H54 (cell line): ENCODE data around the gene HSPA14.
"Not testable (repeated sequence)": the region's sequence is repeated elsewhere in the genome, so short reads cannot be mapped to it uniquely, and the experiment has no call there.

Experiments used
- DNase-seq: peaks from one replicate; pipeline ENCODE4 v3.0.0; 2011; ENCODE audit warnings: low spot score, mixed read lengths; ENCODE audit not compliant: insufficient read length
- FAIRE-seq: peaks from 3 replicates; lab custom pipeline; 2011; peaks lifted over from hg19 to GRCh38; lab: Jason Lieb, UNC
- POLR2A ChIP-seq: IDR thresholded peaks from 2 replicates; pipeline ENCODE4 v1.6.1; 2011; ENCODE audit warnings: low read depth, mild to moderate bottlenecking, low read length

The HSPA14 gene

DNA sequence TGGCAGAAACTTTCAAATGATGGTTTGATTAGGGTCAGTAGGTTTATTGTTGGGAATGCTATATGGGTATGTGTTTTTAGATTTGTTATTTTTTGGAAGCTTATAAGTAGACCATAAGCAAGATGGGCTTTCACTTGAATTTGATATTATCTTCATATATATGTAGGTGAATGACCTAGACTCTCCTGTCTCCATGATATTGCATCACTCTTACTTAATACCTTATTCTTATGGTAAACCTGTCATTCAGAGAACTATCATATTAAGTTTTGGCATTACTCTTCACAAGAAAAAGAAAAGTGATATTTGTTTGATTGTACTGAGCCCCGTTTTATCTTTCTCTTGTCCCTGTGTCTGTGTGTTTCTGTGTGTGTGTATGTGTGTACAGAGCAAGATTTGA lies 17.3 kb downstream of the HSPA14 start:
- FAIRE-seq = no peak
- TF ChIP-seq POLR2A = no peak
- no peak for DNase-seq

GRCh38 chr10:14858338-14858960 lies 20.3 kb downstream of the HSPA14 start:
- DNase-seq (no peak), FAIRE-seq (no peak)
- TF ChIP-seq POLR2A = no peak

DNA sequence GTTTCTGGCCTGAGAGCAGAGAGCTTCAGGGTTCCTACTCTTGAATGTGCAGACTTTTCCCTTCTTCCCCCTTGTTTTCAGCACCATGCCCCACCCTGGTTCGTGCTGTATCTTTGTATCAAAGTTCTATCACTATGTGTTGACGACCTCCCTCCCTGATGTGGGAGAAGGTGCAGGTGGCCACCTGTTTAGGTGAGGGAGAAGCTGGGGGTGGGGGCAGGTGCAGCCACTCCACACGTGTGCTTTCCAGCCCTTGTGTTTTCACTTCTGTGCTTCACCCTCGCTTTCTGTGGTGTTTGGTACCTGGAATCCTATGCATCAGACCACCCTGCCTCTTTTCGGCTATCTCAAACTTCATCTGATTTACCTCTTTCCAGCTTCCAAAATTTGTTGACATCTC lies 20.9 kb downstream of the HSPA14 start:
- FAIRE-seq = no peak
- DNase-seq = no peak
- TF ChIP-seq POLR2A = no peak

GRCh38 chr10:14859775-14860174 lies 21.7 kb downstream of the HSPA14 start:
- FAIRE-seq (no peak), DNase-seq (no peak)
- no peak for TF ChIP-seq POLR2A

GRCh38 chr10:14860791-14861190 lies 22.7 kb downstream of the HSPA14 start:
- DNase-seq = no peak
- FAIRE-seq = no peak
- TF ChIP-seq POLR2A = no peak

DNA sequence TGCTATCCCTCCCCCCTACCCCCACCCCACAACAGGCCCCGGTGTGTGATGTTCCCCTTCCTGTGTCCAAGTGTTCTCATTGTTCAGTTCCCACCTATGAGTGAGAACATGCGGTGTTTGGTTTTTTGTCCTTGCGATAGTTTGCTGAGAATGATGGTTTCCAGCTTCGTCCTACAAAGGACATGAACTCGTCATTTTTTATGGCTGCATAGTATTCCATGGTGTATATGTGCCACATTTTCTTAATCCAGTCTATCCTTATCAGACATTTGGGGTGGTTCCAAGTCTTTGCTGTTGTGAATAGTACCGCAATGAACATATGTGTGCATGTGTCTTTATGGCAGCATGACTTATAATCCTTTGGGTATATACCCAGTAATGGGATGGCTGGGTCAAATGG lies 26.4 kb downstream of the HSPA14 start:
- DNase-seq, FAIRE-seq: not testable (repeated sequence)

- DNase-seq, FAIRE-seq: not testable (repeated sequence)
Measured at GRCh38 chr10:14864871-14865270, 26.8 kb downstream of the HSPA14 start.

GRCh38 chr10:14873090-14873760 lies 35.1 kb downstream of the HSPA14 start:
- no peak for TF ChIP-seq POLR2A
- FAIRE-seq (peak; percentile 91), DNase-seq (peak; percentile 19)

GRCh38 chr10:14875941-14876340 lies 37.8 kb downstream of the HSPA14 start:
- DNase-seq = no peak
- TF ChIP-seq POLR2A = no peak
- no peak for FAIRE-seq

DNA sequence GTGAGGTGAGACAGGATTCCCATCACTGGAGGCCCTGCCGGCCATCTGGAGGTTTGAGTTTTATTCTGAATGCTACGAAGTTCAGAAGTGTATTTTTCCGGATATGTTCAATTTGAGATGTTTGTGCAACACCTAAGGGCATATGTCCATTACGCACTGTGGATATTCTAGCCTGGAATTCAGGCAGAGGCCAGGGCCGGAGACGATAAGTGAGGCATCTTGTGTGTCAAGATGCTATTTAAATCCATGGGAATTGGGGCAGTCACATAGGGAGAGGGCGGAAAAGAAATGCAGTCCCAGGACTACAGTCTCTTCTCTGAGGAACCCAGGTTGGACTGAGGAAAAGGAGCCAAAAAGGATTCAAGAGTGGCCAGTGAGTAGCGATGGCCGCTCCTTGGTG lies 38.7 kb downstream of the HSPA14 start:
- no peak for DNase-seq
- FAIRE-seq = no peak
- TF ChIP-seq POLR2A = no peak

- TF ChIP-seq POLR2A = peak; percentile 86
- DNase-seq (peak; percentile 97), FAIRE-seq (peak; percentile 84)
Measured at GRCh38 chr10:14878266-14879123, 40.4 kb downstream of the HSPA14 start, which contains the start of gene SUV39H2. Gene SUV39H2 (plus strand): TSS chr10:14878866. CDS start chr10:14878889, 23 bp downstream.

DNA sequence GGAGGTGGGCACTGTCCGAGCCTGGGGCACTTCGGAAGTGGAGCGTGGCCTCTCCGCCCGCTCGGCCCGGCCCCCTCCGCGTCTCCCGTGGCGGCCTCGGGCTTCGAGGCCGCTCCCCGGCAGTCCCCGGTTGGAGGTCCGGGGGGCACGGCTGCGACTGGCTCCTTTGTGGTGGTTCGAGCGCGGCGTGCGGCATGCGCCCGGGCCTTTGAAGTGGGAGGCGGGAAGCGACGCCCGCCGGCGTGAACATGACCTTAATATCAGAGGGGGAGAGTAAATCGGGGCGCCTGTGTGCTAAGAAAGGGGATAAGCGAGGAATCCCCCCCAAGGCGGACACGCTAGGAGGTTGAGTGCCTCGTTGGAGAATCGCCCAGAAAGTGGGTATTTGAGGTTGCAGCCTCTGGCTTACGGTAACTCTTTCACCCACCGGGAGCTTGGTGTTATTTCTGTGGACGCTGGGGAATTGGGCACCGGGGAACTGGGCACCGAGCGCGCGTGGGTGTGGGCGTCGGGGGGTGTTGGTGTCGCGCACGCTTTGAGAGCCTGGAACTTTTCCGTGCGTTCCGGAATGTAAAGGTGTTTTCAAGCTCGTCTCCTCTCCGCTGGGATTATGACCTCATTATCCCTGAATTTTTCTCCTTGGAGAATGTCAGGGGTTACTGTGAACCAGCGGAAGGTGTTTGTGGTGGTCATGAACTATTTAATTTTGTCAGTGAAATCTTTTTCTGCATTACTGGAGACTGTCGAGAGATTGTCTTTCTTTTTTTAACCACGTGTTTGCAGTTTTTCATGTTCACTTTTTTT lies 41.2 kb downstream of the HSPA14 start:
- DNase-seq (peak; percentile 28), FAIRE-seq (peak; percentile 50)
- no peak for TF ChIP-seq POLR2A

DNA sequence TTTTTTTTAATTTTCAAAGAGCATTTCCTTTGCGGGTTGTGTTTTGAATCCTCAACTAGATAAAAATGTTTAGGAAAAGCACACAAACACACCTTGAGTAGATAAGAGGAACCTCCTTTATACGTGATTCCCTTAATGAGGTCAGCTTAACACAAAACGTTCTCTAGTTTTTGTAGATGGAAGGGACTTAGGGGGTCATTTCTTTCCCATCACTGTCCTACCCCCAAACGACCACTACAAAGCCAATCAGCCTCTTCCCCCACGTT lies 41.8 kb downstream of the HSPA14 start:
- DNase-seq (peak; percentile 7), FAIRE-seq (peak; percentile 20)

GRCh38 chr10:14880229-14880628 lies 42.1 kb downstream of the HSPA14 start:
- TF ChIP-seq POLR2A = no peak
- DNase-seq = no peak
- FAIRE-seq = no peak

More for the DNA sequence above, 41.8 kb downstream of the HSPA14 start:
- TF ChIP-seq POLR2A = no peak
